ACHN (cell line): ENCODE measurements around the gene CHRNE.
A peak's percentile ranks its signal among the peaks of the same experiment; 100 is the strongest.
"Not testable (repeated sequence)": the region's sequence is repeated elsewhere in the genome, so short reads cannot be mapped to it uniquely, and the experiment has no call there.

Source experiments
- DNase-seq: peaks from one replicate; pipeline ENCODE4 v3.0.0-alpha.2; 2015
- in situ Hi-C: cut with HindIII; loops from 2 replicates; pipeline ENCODE4 v1.10.0; 2017; ENCODE audit warnings: low sequenced_read_pairs, low pct_ligation_motif_present, low pct_unique_long_range_greater_than_20kb

CHRNE gene

GRCh38 chr17:4862720-4863119 lies 40.2 kb downstream of the CHRNE start:
- in situ Hi-C loops: no loop called here
- no peak for DNase-seq

- in situ Hi-C loops: no loop called here
- no peak for DNase-seq
Observed at GRCh38 chr17:4861052-4861451, 41.8 kb downstream of the CHRNE start.

GRCh38 chr17:4860651-4861050 lies 42.2 kb downstream of the CHRNE start:
- in situ Hi-C loops: no loop called here

GRCh38 chr17:4859816-4860625 lies 42.9 kb downstream of the CHRNE start:
- in situ Hi-C loops: loop anchor here (10.0 kb wide), 1 partner anchor 135 kb away; no protein-coding TSS in a partner anchor
- DNase-seq: no peak

More at GRCh38 chr17:4860651-4861050, 42.2 kb downstream of the CHRNE start:
- DNase-seq: no peak

- DNase-seq: peak; percentile 62
- in situ Hi-C loops: loop anchor here (10.0 kb wide), 1 partner anchor 134 kb away; no protein-coding TSS in a partner anchor
Observed at GRCh38 chr17:4858882-4859260, 44.0 kb downstream of the CHRNE start.

GRCh38 chr17:4858068-4858881 lies 44.6 kb downstream of the CHRNE start:
- DNase-seq: no peak
- in situ Hi-C loops: loop anchor here (10.0 kb wide), 1 partner anchor 133 kb away; no protein-coding TSS in a partner anchor

GRCh38 chr17:4857347-4857746 lies 45.6 kb downstream of the CHRNE start:
- DNase-seq: not testable (repeated sequence)
- in situ Hi-C loops: loop anchor here (10.0 kb wide), 1 partner anchor 133 kb away; no protein-coding TSS in a partner anchor

GRCh38 chr17:4856937-4857314 lies 46.0 kb downstream of the CHRNE start:
- in situ Hi-C loops: loop anchor here (10.0 kb wide), 1 partner anchor 132 kb away; no protein-coding TSS in a partner anchor
- no peak for DNase-seq

GRCh38 chr17:4856271-4856936 lies 46.5 kb downstream of the CHRNE start:
- no peak for DNase-seq
- in situ Hi-C loops: loop anchor here (10.0 kb wide), 1 partner anchor 132 kb away; no protein-coding TSS in a partner anchor

GRCh38 chr17:4854111-4854681 lies 48.7 kb downstream of the CHRNE start:
- no peak for DNase-seq

GRCh38 chr17:4853208-4853671 lies 49.7 kb downstream of the CHRNE start:
- no peak for DNase-seq
- in situ Hi-C loops: loop anchor here (10.0 kb wide), 1 partner anchor 128 kb away; no protein-coding TSS in a partner anchor

More at GRCh38 chr17:4854111-4854681, 48.7 kb downstream of the CHRNE start:
- in situ Hi-C loops: loop anchor here (10.0 kb wide), 1 partner anchor 129 kb away; no protein-coding TSS in a partner anchor

- DNase-seq: peak; percentile 69
- in situ Hi-C loops: loop anchor here (10.0 kb wide), 1 partner anchor 128 kb away; no protein-coding TSS in a partner anchor
Observed at GRCh38 chr17:4852567-4853207, 50.2 kb downstream of the CHRNE start.

- DNase-seq: no peak
- in situ Hi-C loops: loop anchor here (10.0 kb wide), 1 partner anchor 126 kb away; no protein-coding TSS in a partner anchor
Observed at GRCh38 chr17:4851084-4851483, 51.8 kb downstream of the CHRNE start.

GRCh38 chr17:4850246-4850645 lies 52.7 kb downstream of the CHRNE start:
- no peak for DNase-seq
- in situ Hi-C loops: loop anchor here (10.0 kb wide), 1 partner anchor 125 kb away; no protein-coding TSS in a partner anchor

GRCh38 chr17:4849011-4849536 lies 53.8 kb downstream of the CHRNE start:
- in situ Hi-C loops: no loop called here
- DNase-seq: no peak
